Measurements from ENCODE around the gene CIITA. TPM values are rescaled to one million over a fixed set of nuclear protein-coding genes. Genes with fewer than 3 reads are reported as not detected.
A peak's percentile ranks its signal among the peaks of the same experiment; 100 is the strongest.

Gene CIITA
- total and polyA plus RNA-seq, 11 donors = 1.6 to 73.9 (median 8.2) TPM

DNA sequence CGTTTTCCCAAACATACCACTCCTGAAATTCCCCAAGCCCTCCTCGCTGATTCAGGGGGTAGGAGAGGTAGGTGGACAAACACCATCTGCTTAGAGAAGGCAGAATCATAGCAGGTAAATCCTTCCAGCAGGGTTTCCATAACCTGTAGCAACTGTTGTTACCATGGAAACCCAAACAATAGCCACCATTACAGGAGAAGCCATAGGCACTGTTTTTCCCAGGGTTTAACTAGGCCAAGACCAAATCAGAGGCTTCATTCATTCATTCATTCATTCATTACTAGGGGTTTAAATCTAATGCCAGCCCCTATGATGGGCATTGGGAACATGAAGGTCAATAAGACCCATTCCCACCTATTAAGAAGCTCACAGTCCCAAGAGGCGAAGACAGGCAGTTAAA, 25.5 kb upstream of the CIITA start:
- no peak for ATAC-seq
- Histone ChIP-seq H3K4me1 (peaks cover 0 to 52% (median 0%) of the 10 kb centered on the region in 12 donors), H3K27ac (peak overlapping the region in 1 of 12 donors; percentile 70), H3K27me3 (no peaks in the 10 kb centered on the region), H3K4me3 (no peak overlapping the region), H3K9me3 (no peaks in the 10 kb centered on the region), H3K36me3 (no peaks in the 10 kb centered on the region)
- intact Hi-C loops (cut with DNase I) = no loop called here
- WGBS, 4 donors = 89 to 97% (median 92%) methylated on average over 3 of the region's 3 CpGs
- DNase-seq = no peak
- no peak for TF ChIP-seq POLR2A (IDR thresholded peaks at IDR 0.05)
- TF ChIP-seq, protein P1, sequence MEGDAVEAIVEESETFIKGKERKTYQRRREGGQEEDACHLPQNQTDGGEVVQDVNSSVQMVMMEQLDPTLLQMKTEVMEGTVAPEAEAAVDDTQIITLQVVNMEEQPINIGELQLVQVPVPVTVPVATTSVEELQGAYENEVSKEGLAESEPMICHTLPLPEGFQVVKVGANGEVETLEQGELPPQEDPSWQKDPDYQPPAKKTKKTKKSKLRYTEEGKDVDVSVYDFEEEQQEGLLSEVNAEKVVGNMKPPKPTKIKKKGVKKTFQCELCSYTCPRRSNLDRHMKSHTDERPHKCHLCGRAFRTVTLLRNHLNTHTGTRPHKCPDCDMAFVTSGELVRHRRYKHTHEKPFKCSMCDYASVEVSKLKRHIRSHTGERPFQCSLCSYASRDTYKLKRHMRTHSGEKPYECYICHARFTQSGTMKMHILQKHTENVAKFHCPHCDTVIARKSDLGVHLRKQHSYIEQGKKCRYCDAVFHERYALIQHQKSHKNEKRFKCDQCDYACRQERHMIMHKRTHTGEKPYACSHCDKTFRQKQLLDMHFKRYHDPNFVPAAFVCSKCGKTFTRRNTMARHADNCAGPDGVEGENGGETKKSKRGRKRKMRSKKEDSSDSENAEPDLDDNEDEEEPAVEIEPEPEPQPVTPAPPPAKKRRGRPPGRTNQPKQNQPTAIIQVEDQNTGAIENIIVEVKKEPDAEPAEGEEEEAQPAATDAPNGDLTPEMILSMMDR (IDR thresholded peaks at IDR 0.05) = no peak

DNA sequence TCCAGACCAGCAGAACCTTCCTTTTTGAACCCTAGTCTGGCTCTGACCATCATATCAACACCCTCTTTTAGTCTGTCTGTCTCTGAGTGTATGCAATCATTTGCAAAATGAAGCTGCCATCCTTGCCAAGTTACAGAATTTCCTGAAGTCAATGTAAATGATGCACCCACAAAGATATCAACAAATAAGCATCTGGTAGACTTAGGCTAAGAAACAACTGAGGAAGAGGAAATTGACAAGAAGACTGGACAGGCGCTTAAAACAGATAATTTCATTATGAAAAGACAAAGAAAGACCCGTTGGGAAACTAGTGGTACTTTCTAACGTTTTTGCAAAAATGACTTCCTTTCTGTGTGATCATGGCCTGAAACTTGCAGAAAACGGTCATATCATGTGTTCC, 24.7 kb upstream of the CIITA start:
- intact Hi-C loops (cut with DNase I) = no loop called here
- 50 to 61% (median 52%) methylated on average over 4 of the region's 4 CpGs for WGBS, 4 donors
- TF ChIP-seq POLR2A (IDR thresholded peaks at IDR 0.05) = no peak
- TF ChIP-seq, protein P1 (IDR thresholded peaks at IDR 0.05) = no peak
- Histone ChIP-seq H3K4me3 (no peak overlapping the region), H3K4me1 (peaks cover 0 to 45% (median 0%) of the 10 kb centered on the region in 12 donors), H3K27me3 (no peaks in the 10 kb centered on the region), H3K9me3 (no peaks in the 10 kb centered on the region), H3K27ac (peak overlapping the region in 1 of 12 donors; percentile 70), H3K36me3 (no peaks in the 10 kb centered on the region)
- DNase-seq (no peak), ATAC-seq (no peak)

DNA sequence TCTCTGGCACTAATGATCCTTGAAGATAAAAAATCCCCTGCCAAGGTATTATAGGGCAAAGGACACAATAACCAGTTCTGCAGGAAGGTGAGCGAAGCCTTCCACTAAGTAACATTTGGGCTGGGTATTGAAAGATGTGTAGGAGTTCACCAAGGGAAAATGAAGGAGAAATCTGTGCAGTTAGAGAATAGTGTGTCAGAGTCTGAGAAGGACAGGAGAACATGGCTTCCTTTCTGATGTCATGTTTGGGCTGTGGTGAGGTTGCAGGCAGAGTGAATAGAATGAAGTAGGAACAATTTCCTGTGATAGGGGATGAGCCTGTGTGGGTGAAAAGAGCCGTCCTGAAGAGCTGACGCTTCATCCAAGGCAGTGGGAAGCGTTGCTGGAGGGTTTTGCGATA, 24.1 kb upstream of the CIITA start:
- Histone ChIP-seq H3K4me1 (peaks cover 0 to 39% (median 0%) of the 10 kb centered on the region in 12 donors), H3K27ac (peak overlapping the region in 1 of 12 donors; percentile 70), H3K36me3 (no peaks in the 10 kb centered on the region), H3K27me3 (no peaks in the 10 kb centered on the region), H3K4me3 (no peak overlapping the region), H3K9me3 (no peaks in the 10 kb centered on the region)
- no peak for DNase-seq
- TF ChIP-seq, protein P1 (IDR thresholded peaks at IDR 0.05) = no peak
- WGBS, 4 donors = 65 to 79% (median 72%) methylated on average over 5 of the region's 5 CpGs
- ATAC-seq = no peak
- intact Hi-C loops (cut with DNase I) = no loop called here

DNA sequence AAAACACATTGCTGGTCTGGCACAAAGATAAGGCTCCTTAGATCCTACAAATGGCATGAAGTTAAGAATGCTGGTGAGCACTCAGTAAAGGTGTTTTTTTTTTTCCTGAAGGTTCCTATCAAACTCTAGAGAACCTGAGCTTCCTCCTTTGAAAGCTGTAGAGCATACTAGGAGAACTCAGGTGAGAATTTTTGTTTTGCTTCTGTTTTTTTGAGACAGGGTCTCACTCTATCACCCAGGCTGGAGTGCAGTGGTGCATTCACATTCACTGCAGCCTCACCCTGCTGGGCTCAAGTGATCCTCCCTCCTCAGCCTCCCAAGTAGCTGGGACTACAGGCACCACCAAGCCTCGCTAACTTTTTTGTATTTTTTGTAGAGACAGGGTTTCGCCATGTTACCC, 21.0 kb upstream of the CIITA start:
- intact Hi-C loops (cut with DNase I) = no loop called here
- WGBS, 4 donors = 94 to 100% (median 96%) methylated on average over 2 of the region's 2 CpGs
- H3K27ac ChIP-seq = no peak overlapping the region
- no peak overlapping the region for H3K4me3 ChIP-seq
- H3K36me3 ChIP-seq = no peaks in the 10 kb centered on the region
- ATAC-seq (no peak), DNase-seq (no peak)
- H3K4me1 ChIP-seq = peaks cover 0 to 19% (median 0%) of the 10 kb centered on the region in 12 donors
- H3K9me3 ChIP-seq = no peaks in the 10 kb centered on the region
- TF ChIP-seq, protein P1 (IDR thresholded peaks at IDR 0.05) = no peak
- no peak for TF ChIP-seq POLR2A (IDR thresholded peaks at IDR 0.05)
- no peaks in the 10 kb centered on the region for H3K27me3 ChIP-seq

Measured in heart left ventricle (tissue), 16 donors.